OCI-LY1 (cell line): ENCODE data around the gene OR13C8.
"Not testable (repeated sequence)": the region's sequence is repeated elsewhere in the genome, so short reads cannot be mapped to it uniquely, and the experiment has no call there.

ENCODE experiments used
- H2AFZ ChIP-seq: fragments of 200-600 bp; sonication (generic), shearing (Covaris generic); 2 replicates; pipeline ENCODE4 v1.6.0; 2014; ENCODE audit warnings: antibody characterized with exemption, mild to moderate bottlenecking, low read length
- H3F3A ChIP-seq: fragments of 200-600 bp; sonication (generic), shearing (Covaris generic); 2 replicates; pipeline ENCODE4 v1.6.0; 2014; ENCODE audit warnings: mild to moderate bottlenecking, antibody characterized with exemption, low read length, moderate library complexity; ENCODE audit not compliant: insufficient read depth
- H3K27ac ChIP-seq: fragments of 200-600 bp; sonication (generic); 2 replicates; pipeline ENCODE4 v1.5.1; 2014; ENCODE audit warnings: low read length, mixed run types, mild to moderate bottlenecking, low read depth; ENCODE audit not compliant: poor library complexity, severe bottlenecking
- H3K27me3 ChIP-seq: fragments of 200-600 bp; sonication (generic); 2 replicates; pipeline ENCODE4 v1.6.0; 2014; ENCODE audit warnings: antibody characterized with exemption, mild to moderate bottlenecking, low read length, moderate library complexity; ENCODE audit not compliant: insufficient read depth
- H3K36me3 ChIP-seq: fragments of 200-600 bp; sonication (generic); 2 replicates; pipeline ENCODE4 v1.6.1; 2014; ENCODE audit warnings: mild to moderate bottlenecking, antibody characterized with exemption, low read length, moderate library complexity, mixed read lengths; ENCODE audit not compliant: insufficient read depth
- H3K4me1 ChIP-seq: fragments of 200-600 bp; sonication (generic); 2 replicates; pipeline ENCODE4 v1.5.1; 2014; ENCODE audit warnings: mild to moderate bottlenecking, low read length, moderate library complexity; ENCODE audit not compliant: insufficient read depth, severe bottlenecking
- H3K4me2 ChIP-seq: fragments of 200-600 bp; sonication (generic), shearing (Covaris generic); 2 replicates; pipeline ENCODE4 v1.6.1; 2014; ENCODE audit warnings: low read length
- H3K4me3 ChIP-seq: fragments of 200-600 bp; sonication (generic); 2 replicates; pipeline ENCODE4 v1.5.1; 2014; ENCODE audit warnings: low read length, low read depth, mild to moderate bottlenecking, mixed read lengths; ENCODE audit not compliant: poor library complexity, severe bottlenecking
- H3K79me2 ChIP-seq: fragments of 200-600 bp; shearing (Covaris generic); 2 replicates; pipeline ENCODE4 v1.6.1; 2016; ENCODE audit warnings: mixed run types, low read length, mixed read lengths; ENCODE audit not compliant: insufficient read depth
- H3K9ac ChIP-seq: fragments of 200-600 bp; sonication (generic), shearing (Covaris generic); 2 replicates; pipeline ENCODE4 v1.6.1; 2014; ENCODE audit warnings: mild to moderate bottlenecking, low read length, mixed read lengths
- H3K9me2 ChIP-seq: fragments of 200-600 bp; sonication (generic), shearing (Covaris generic); 2 replicates; pipeline ENCODE4 v1.6.1; 2014; ENCODE audit warnings: low read depth, mild to moderate bottlenecking, low read length, mixed read lengths
- H3K9me3 ChIP-seq: fragments of 200-600 bp; shearing (Covaris generic); 2 replicates; pipeline ENCODE4 v1.6.1; 2014; ENCODE audit warnings: low read length, mixed read lengths
- H4K20me1 ChIP-seq: fragments of 200-600 bp; sonication (generic), shearing (Covaris generic); 2 replicates; pipeline ENCODE4 v1.6.0; 2016; ENCODE audit warnings: mild to moderate bottlenecking, low read length; ENCODE audit not compliant: insufficient read depth
- EZH2 ChIP-seq: fragments of 200-600 bp; sonication (generic), shearing (Covaris generic); IDR thresholded peaks from 2 replicates; pipeline ENCODE4 v1.8.0; 2017; ENCODE audit warnings: borderline replicate concordance, mixed run types, mild to moderate bottlenecking, antibody characterized with exemption, low read length, moderate library complexity, mixed read lengths
- TF ChIP-seq, protein P1 (sequence below): fragments of 200-600 bp; sonication (generic), shearing (Covaris generic); IDR thresholded peaks from 2 replicates; pipeline ENCODE4 v1.5.1; 2017; ENCODE audit warnings: mild to moderate bottlenecking, antibody characterized with exemption, low read length, moderate library complexity, mixed read lengths

The OR13C8 gene, protein sequence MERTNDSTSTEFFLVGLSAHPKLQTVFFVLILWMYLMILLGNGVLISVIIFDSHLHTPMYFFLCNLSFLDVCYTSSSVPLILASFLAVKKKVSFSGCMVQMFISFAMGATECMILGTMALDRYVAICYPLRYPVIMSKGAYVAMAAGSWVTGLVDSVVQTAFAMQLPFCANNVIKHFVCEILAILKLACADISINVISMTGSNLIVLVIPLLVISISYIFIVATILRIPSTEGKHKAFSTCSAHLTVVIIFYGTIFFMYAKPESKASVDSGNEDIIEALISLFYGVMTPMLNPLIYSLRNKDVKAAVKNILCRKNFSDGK

DNA sequence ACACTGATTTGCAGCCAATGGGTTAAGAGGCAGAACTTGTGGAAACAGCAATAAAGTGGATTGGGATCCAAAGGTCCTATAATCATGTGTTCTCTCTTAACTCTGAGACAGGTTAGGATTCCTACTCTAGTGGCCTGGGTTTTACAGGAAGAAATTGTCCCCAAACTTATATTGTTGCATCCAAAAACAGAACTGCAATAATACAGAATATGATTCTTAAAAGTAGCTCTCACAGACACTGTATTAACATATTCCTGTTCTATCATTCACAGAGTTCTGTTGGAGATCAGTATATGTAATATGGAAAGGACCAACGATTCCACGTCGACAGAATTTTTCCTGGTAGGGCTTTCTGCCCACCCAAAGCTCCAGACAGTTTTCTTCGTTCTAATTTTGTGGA is at the start of gene OR13C8:
OR13C8 (plus strand) TSS at position 301 of the 400 bp plus-strand sequence; CDS start at position 301, 0 bp downstream.
- Histone ChIP-seq H3K9ac (no peak within 1 kb of the TSS), H3K36me3 (no peaks in the 10 kb centered on the region), H3F3A (no peaks in the 10 kb centered on the region), H3K27me3 (no peaks in the 10 kb centered on the region), H3K4me1 (no peaks in the 10 kb centered on the region), H4K20me1 (no peaks in the 10 kb centered on the region), H3K9me3 (no peaks in the 10 kb centered on the region), H3K27ac (no peak within 1 kb of the TSS), H3K4me2 (no peak within 1 kb of the TSS), H3K79me2 (no peaks in the 10 kb centered on the region), H3K9me2 (no peaks in the 10 kb centered on the region), H3K4me3 (no peak within 1 kb of the TSS), H2AFZ (no peak within 1 kb of the TSS)
- TF ChIP-seq EZH2, result no peak
- TF ChIP-seq, protein P1, sequence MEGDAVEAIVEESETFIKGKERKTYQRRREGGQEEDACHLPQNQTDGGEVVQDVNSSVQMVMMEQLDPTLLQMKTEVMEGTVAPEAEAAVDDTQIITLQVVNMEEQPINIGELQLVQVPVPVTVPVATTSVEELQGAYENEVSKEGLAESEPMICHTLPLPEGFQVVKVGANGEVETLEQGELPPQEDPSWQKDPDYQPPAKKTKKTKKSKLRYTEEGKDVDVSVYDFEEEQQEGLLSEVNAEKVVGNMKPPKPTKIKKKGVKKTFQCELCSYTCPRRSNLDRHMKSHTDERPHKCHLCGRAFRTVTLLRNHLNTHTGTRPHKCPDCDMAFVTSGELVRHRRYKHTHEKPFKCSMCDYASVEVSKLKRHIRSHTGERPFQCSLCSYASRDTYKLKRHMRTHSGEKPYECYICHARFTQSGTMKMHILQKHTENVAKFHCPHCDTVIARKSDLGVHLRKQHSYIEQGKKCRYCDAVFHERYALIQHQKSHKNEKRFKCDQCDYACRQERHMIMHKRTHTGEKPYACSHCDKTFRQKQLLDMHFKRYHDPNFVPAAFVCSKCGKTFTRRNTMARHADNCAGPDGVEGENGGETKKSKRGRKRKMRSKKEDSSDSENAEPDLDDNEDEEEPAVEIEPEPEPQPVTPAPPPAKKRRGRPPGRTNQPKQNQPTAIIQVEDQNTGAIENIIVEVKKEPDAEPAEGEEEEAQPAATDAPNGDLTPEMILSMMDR, result no peak

DNA sequence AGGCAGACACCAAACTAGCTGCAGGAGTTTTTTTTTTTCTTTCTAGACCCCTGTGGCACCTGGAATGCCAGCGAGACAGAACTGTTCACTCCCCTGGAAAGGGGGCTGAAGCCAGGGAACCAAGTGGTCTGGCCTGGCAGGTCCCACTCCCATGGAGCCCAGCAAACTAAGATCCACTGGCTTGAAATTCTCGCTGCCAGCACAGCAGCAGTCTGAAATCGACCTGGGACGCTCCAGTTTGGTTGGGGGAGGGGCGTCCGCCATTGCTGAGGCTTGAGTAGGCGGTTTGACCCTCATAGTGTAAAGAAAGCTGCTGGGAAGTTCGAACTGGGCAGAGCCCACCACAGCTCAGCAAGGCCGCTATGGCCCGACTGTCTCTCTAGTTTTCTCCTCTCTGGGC is 48.7 kb upstream of the OR13C8 start:
- not testable (repeated sequence) for H3K4me2 ChIP-seq, H3K9me3 ChIP-seq, H3F3A ChIP-seq, H4K20me1 ChIP-seq, H3K9me2 ChIP-seq, H3K4me3 ChIP-seq, H3K9ac ChIP-seq, H3K36me3 ChIP-seq, H2AFZ ChIP-seq, H3K79me2 ChIP-seq, H3K4me1 ChIP-seq, H3K27me3 ChIP-seq, H3K27ac ChIP-seq

DNA sequence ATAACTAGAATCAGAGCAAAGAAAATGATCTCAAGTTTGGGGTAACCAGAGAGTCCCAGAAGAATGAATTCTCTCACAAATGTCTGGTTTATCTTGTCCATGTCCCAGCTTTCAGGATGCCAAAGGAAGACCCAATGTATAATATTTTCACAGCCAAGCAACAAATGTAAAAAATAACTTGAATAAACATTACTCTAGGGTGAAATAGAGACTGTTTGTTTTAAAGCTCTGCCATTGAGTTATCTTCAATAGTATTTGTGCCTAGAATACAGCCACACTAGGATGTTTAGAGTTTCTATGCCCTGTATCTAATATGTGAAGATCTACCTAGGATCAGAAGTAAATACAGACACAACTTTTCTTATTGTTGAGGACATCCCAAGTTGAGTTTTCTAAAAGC is 41.9 kb upstream of the OR13C8 start, which contains the start of gene OR13C4:
OR13C4 (minus strand) TSS at position 101 of the 400 bp plus-strand sequence; CDS start at position 101, 0 bp downstream.
- Histone ChIP-seq H3K36me3 (no peaks in the 10 kb centered on the region), H3K27me3 (no peaks in the 10 kb centered on the region), H3K4me2 (no peak within 1 kb of the TSS), H3K4me3 (no peak within 1 kb of the TSS), H3K9me2 (no peaks in the 10 kb centered on the region), H3F3A (no peaks in the 10 kb centered on the region), H3K9me3 (no peaks in the 10 kb centered on the region), H3K4me1 (no peaks in the 10 kb centered on the region), H3K9ac (no peak within 1 kb of the TSS), H4K20me1 (no peaks in the 10 kb centered on the region), H3K27ac (no peak within 1 kb of the TSS), H3K79me2 (no peaks in the 10 kb centered on the region), H2AFZ (no peak within 1 kb of the TSS)
- TF ChIP-seq, protein P1, result no peak
- TF ChIP-seq EZH2, result no peak

DNA sequence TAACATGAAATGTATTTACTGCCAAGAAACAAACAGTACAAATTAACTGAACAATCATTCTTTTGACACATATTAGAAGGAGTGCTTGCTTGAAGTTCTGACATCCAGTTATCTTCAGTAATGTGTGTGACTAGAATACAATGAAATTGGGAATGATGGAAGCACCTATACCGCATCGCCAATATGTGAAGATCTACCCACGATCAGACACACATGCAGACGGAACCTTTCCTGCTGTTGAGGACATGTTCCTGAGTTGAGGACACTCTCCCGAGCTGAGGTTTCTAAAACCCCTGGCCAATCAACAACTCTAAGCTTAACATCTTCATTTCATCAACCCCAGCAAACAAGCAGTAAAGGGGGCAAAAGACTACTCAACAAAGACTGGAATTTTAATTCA is 32.2 kb upstream of the OR13C8 start, which contains the start of gene OR13C3:
OR13C3 (minus strand) TSS at position 101 of the 400 bp plus-strand sequence. CDS start 133 bp downstream, outside the sequence.
- H3K9me2 ChIP-seq, result no peaks in the 10 kb centered on the region
- no peak for TF ChIP-seq EZH2
- TF ChIP-seq, protein P1, result no peak
- H3K36me3 ChIP-seq, result no peaks in the 10 kb centered on the region
- H3K4me1 ChIP-seq, result no peaks in the 10 kb centered on the region
- H3F3A ChIP-seq, result no peaks in the 10 kb centered on the region
- H2AFZ ChIP-seq, result no peak within 1 kb of the TSS
- no peaks in the 10 kb centered on the region for H3K9me3 ChIP-seq
- no peak within 1 kb of the TSS for H3K4me3 ChIP-seq
- no peaks in the 10 kb centered on the region for H3K27me3 ChIP-seq
- H3K9ac ChIP-seq, result no peak within 1 kb of the TSS
- H3K79me2 ChIP-seq, result no peaks in the 10 kb centered on the region
- H4K20me1 ChIP-seq, result no peaks in the 10 kb centered on the region
- no peak within 1 kb of the TSS for H3K27ac ChIP-seq
- H3K4me2 ChIP-seq, result no peak within 1 kb of the TSS
